SK-N-MC (cell line): ENCODE data around the gene GASK1B.

Source experiments
- FOXP2 ChIP-seq: optimal IDR thresholded peaks from 2 replicates; pipeline ENCODE3; 2011; ENCODE audit warnings: mild to moderate bottlenecking, moderate library complexity; ENCODE audit not compliant: insufficient read depth; ENCODE audit errors: extremely low read length, control extremely low read depth
- POLR2AphosphoS5 ChIP-seq: IDR thresholded peaks from 2 replicates; pipeline ENCODE4 v1.6.1; 2012; ENCODE audit warnings: mild to moderate bottlenecking, low read depth, low read length, borderline replicate concordance

- TF ChIP-seq POLR2AphosphoS5 = no peak
- TF ChIP-seq FOXP2 = no peak
Observed at GRCh38 chr4:158182736-158183135, 9.9 kb upstream of the GASK1B start.
